ENCODE measurements around the gene OTX2.

Gene OTX2

DNA sequence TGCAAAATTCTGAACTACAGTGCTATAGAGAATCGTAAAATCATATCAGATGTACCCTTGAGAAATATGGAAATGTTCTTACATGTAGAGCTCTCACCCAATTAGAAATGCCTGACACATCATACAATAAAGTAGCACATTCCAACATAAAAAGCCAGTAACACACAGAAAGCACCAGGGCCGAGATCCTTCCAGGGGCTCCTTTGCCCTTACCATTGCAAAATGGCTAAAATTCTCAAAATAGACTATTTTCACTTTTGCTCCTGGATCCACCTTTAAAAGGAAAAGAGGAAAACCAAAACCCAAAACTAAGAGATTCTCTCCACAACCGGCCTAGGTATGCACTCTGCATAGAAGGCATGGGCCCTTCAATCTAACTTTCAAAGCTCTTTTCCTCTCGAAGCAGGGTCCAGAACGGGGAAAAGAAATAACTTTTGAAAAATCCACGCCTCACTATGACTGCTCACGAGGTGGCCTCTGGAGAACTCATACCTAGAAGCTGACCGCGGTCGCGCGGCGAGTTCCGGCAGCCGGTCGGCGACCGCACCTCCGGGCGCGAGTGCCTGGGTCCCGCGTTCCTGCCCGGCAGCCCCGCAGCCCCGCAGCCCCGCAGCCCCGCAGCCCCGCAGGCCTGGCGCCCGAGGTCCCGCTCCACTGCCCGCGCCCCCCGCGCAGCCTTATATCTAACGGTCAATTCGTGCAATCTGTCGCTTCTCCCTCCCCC, 2.7 kb downstream of the OTX2 start:
- H3K4me3 Mint-ChIP-seq = no peak overlapping the region
- H3K4me1 Mint-ChIP-seq = peaks cover 2% of the 10 kb centered on the region
- no peaks in the 10 kb centered on the region for H3K36me3 Mint-ChIP-seq
- no peak overlapping the region for H3K27ac Mint-ChIP-seq
- no peak for ATAC-seq (ENCODE audit: low read depth)
- H3K9me3 Mint-ChIP-seq = peaks cover 9% of the 10 kb centered on the region
- DNase-seq (ENCODE audit: low spot score in 2 of 2) = no peak
- peaks cover 45% of the 10 kb centered on the region for H3K27me3 Mint-ChIP-seq

- ATAC-seq (ENCODE audit: low read depth) (no peak), DNase-seq (ENCODE audit: low spot score in 2 of 2) (no peak)
- Mint-ChIP-seq H3K36me3 (no peaks in the 10 kb centered on the region), H3K4me1 (peaks cover 2% of the 10 kb centered on the region), H3K27me3 (peaks cover 49% of the 10 kb centered on the region), H3K27ac (no peak overlapping the region), H3K4me3 (no peak overlapping the region), H3K9me3 (peaks cover 9% of the 10 kb centered on the region)
These were observed 3.5 kb downstream of the OTX2 start for GRCh38 chr14:56806760-56807159.

DNA sequence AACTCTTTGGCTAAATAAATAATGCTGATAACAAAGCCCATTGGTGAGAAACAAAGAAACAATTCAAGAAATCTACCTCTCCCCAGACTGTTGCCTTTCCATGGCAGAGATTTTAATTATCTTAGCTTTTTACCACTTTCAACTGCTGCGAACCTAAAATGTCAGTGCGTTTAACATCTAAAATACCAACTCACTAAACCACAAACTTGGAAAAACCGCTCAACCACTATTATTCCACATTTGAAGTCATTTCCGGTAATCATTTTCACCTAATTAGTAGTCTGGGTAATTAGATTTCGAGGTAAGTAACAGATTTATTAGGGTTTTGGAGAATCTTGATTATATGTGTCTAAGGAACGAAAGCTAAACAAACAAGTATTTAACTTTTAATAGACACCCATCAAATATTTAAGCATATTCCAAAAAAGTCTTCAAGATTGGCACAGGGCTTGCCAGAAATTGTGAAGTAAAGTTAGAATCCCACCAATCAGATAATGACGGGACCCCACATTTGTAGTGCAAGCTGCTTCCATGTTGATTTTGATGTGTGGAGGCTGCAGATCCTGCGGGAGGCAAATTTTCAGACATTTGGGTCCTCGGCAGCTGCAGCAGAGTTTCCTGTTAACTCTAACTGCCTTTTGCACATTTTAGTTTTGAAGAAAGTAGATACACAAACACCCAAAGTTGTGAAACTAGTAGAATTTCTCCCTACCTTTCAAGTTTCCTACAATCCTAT, 4.1 kb downstream of the OTX2 start:
- ATAC-seq (ENCODE audit: low read depth) (no peak), DNase-seq (ENCODE audit: low spot score in 2 of 2) (no peak)
- Mint-ChIP-seq H3K36me3 (no peaks in the 10 kb centered on the region), H3K27me3 (peaks cover 49% of the 10 kb centered on the region), H3K4me1 (peaks cover 2% of the 10 kb centered on the region), H3K9me3 (peaks cover 9% of the 10 kb centered on the region), H3K4me3 (no peak overlapping the region), H3K27ac (no peak overlapping the region)

DNA sequence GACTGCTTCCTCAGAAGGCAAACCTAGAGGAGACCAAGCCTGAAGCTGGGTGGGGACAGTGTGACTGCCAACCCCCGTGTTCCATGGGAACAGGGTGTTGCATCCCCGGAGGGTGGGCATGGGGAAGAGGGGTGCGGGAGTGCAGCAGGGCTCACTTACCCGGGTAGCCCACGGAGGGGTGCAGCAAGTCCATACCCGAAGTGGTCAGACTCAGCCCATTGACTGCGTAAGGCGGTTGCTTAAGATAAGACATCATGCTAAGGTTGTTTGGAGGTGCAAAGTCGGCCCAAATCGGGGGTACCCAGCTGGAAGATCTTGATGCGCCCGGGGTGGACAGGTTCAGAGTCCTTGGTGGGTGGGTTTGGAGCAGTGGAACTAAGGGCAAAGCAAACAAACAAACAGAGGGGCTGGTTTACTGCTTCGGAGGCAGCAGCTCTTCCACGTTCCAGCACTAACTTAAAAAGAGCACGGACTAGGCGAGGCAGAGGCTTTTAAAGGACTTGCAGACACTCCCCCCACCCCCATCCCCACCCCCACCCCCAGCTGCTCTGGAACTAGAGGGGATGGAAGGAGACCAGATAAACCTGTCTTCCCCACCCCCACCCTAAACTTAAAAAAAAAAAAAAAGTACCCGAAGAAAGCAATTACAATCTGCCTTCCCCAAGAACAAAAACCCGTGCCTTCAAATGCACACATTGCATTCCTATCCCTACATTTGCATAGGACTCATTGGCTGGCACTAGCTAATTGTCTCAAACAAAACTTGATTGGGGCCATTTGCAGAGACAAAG, 4.9 kb downstream of the OTX2 start:
- no peak overlapping the region for H3K27ac Mint-ChIP-seq
- ATAC-seq (ENCODE audit: low read depth) = no peak

DNA sequence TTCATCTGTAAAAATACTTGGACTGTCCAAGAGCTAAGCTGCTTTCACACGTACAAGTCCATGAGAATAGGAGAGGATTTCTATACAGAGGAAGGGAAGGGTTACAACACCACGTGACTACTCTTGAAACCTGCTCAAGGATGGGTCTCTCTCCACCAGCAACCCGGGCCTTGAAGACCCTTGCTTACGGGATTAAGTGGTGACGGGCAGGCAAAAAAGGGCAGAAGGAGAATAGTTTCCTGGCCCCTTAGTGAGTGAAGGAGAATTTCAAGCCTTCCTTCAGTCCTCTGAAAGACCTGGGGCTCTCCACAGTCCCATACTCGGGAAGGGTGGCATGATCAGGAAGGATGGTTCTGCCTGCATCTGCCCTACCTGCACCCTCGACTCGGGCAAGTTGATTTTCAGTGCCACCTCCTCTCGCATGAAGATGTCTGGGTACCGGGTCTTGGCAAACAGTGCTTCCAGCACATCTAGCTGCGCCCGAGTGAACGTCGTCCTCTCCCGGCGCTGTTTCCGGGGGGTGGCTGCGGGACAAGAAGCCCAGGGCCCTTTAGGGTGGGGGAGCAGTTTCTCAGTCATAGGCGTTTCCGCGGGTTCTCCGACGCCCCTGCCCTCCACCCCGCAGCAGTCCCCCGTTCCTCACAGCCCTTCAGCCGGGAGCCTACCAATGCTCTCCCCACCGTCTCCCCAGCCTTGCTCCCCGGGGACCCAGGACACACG, 6.3 kb downstream of the OTX2 start:
- no peak for DNase-seq (ENCODE audit: low spot score in 2 of 2)
- Mint-ChIP-seq H3K4me1 (peaks cover 2% of the 10 kb centered on the region), H3K4me3 (no peak overlapping the region), H3K36me3 (no peaks in the 10 kb centered on the region), H3K9me3 (peaks cover 2% of the 10 kb centered on the region), H3K27me3 (peaks cover 38% of the 10 kb centered on the region), H3K27ac (no peak overlapping the region)
- ATAC-seq (ENCODE audit: low read depth) = no peak

More for the DNA sequence above, 4.9 kb downstream of the OTX2 start:
- no peak for DNase-seq (ENCODE audit: low spot score in 2 of 2)
- Mint-ChIP-seq H3K4me1 (peaks cover 2% of the 10 kb centered on the region), H3K36me3 (no peaks in the 10 kb centered on the region), H3K9me3 (peaks cover 8% of the 10 kb centered on the region), H3K27me3 (peaks cover 44% of the 10 kb centered on the region), H3K4me3 (no peak overlapping the region)

- no peak overlapping the region for H3K4me3 Mint-ChIP-seq
- H3K36me3 Mint-ChIP-seq = no peaks in the 10 kb centered on the region
These were observed 8.4 kb downstream of the OTX2 start for GRCh38 chr14:56801920-56802319.

DNA sequence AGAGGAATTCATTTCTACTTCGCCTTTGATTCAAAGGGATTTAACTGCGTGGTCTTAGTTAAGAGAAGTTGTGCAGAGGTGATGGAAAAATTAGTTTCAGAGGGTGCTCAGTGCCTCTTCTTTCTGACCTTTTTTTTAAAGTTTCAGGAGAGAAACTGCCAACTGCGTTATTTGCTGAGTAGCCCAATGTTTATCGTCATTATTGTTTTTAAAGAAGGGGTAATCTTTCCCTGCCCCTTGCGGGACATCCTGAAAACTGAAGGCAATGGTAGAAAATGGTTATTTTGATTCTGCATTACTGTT, 11.0 kb downstream of the OTX2 start:
- Mint-ChIP-seq H3K4me1 (no peaks in the 10 kb centered on the region), H3K27me3 (peaks cover 18% of the 10 kb centered on the region), H3K4me3 (no peak overlapping the region), H3K27ac (no peak overlapping the region), H3K9me3 (no peaks in the 10 kb centered on the region), H3K36me3 (no peaks in the 10 kb centered on the region)
- ATAC-seq (ENCODE audit: low read depth) (no peak), DNase-seq (ENCODE audit: low spot score in 2 of 2) (no peak)

More at GRCh38 chr14:56801920-56802319, 8.4 kb downstream of the OTX2 start:
- peaks cover 29% of the 10 kb centered on the region for H3K27me3 Mint-ChIP-seq
- no peaks in the 10 kb centered on the region for H3K9me3 Mint-ChIP-seq
- no peaks in the 10 kb centered on the region for H3K4me1 Mint-ChIP-seq
- DNase-seq (ENCODE audit: low spot score in 2 of 2) = no peak
- H3K27ac Mint-ChIP-seq = no peak overlapping the region
- no peak for ATAC-seq (ENCODE audit: low read depth)

DNA sequence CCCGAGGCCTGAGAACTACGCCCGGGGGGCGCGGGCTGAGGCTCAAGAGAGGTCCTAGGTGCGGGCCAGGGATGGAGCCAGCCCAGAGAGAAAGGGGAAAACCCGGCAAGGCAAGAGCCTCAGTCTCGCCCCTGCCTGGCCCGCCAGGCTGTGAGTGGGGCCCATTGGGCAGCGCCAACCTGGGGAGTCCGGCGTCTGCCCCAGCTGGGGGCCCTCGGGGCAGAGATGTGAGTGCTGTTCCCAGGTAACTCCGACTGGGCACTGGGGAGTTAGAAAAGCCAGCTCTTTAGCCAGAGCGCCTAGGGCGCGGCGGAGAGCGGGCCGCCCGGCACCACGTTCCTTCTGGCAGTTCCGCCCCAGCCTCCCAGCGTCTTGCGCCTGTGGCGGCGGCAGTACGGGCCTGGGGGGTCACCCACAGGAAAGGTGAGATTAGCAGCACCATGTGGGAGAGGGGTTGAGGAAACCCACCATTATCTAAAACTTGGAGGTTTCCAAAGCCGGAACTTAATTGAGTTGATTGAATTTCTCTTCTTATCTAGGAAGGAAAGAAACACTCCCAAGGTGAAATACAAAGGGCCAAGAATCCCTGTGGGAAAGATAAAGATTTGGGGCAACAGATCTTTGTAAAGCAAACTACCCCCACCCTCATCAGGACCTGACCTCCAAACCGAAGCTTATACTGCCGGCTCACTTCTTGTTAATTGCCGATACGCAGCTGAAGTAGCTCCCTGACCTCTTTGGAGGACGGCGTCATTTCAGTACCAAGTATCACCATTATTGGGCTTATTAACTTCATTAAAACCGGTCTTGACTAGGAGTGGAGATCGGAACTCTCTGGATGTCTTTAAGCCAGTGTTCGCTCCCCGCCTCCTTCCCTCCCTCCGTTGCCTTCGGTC, 11.6 kb downstream of the OTX2 start:
- H3K9me3 Mint-ChIP-seq = no peaks in the 10 kb centered on the region
- ATAC-seq (ENCODE audit: low read depth) (no peak), DNase-seq (ENCODE audit: low spot score in 2 of 2) (no peak)
- no peak overlapping the region for H3K4me3 Mint-ChIP-seq
- no peaks in the 10 kb centered on the region for H3K4me1 Mint-ChIP-seq
- peaks cover 17% of the 10 kb centered on the region for H3K27me3 Mint-ChIP-seq
- H3K27ac Mint-ChIP-seq = no peak overlapping the region
- no peaks in the 10 kb centered on the region for H3K36me3 Mint-ChIP-seq

GRCh38 chr14:56797569-56798446, 12.5 kb downstream of the OTX2 start:
- no peaks in the 10 kb centered on the region for H3K36me3 Mint-ChIP-seq
- DNase-seq (ENCODE audit: low spot score in 2 of 2) = no peak
- no peak for ATAC-seq (ENCODE audit: low read depth)
- no peaks in the 10 kb centered on the region for H3K4me1 Mint-ChIP-seq
- H3K9me3 Mint-ChIP-seq = no peaks in the 10 kb centered on the region
- H3K27me3 Mint-ChIP-seq = peaks cover 16% of the 10 kb centered on the region
- H3K4me3 Mint-ChIP-seq = no peak overlapping the region
- H3K27ac Mint-ChIP-seq = no peak overlapping the region

GRCh38 chr14:56797003-56797568, 13.2 kb downstream of the OTX2 start:
- Mint-ChIP-seq H3K9me3 (no peaks in the 10 kb centered on the region), H3K4me3 (no peak overlapping the region), H3K4me1 (no peaks in the 10 kb centered on the region), H3K27me3 (peaks cover 11% of the 10 kb centered on the region), H3K36me3 (no peaks in the 10 kb centered on the region), H3K27ac (no peak overlapping the region)
- ATAC-seq (ENCODE audit: low read depth) (no peak), DNase-seq (ENCODE audit: low spot score in 2 of 2) (no peak)

GRCh38 chr14:56796259-56796658, 14.0 kb downstream of the OTX2 start:
- no peaks in the 10 kb centered on the region for H3K36me3 Mint-ChIP-seq
- peaks cover 7% of the 10 kb centered on the region for H3K27me3 Mint-ChIP-seq
- no peaks in the 10 kb centered on the region for H3K4me1 Mint-ChIP-seq

GRCh38 chr14:56795284-56795622, 15.0 kb downstream of the OTX2 start:
- H3K9me3 Mint-ChIP-seq = no peaks in the 10 kb centered on the region
- DNase-seq (ENCODE audit: low spot score in 2 of 2) = no peak
- no peaks in the 10 kb centered on the region for H3K36me3 Mint-ChIP-seq
- no peak overlapping the region for H3K27ac Mint-ChIP-seq
- H3K4me1 Mint-ChIP-seq = no peaks in the 10 kb centered on the region
- H3K4me3 Mint-ChIP-seq = no peak overlapping the region
- ATAC-seq (ENCODE audit: low read depth) = no peak
- peaks cover 8% of the 10 kb centered on the region for H3K27me3 Mint-ChIP-seq

More at GRCh38 chr14:56796259-56796658, 14.0 kb downstream of the OTX2 start:
- Mint-ChIP-seq H3K9me3 (no peaks in the 10 kb centered on the region), H3K4me3 (no peak overlapping the region), H3K27ac (no peak overlapping the region)
- DNase-seq (ENCODE audit: low spot score in 2 of 2) (no peak), ATAC-seq (ENCODE audit: low read depth) (no peak)

Measured in memory B cell (primary cell).